HPDE6-E6E7 (cell line): ENCODE results near the gene BTBD1.

Experiments used
- DNase-seq: peaks from one replicate; pipeline ENCODE4 v3.0.0; 2011; ENCODE audit warnings: missing footprints; ENCODE audit errors: extremely low spot score

The BTBD1 gene

GRCh38 chr15:82993144-82993543 is 73.9 kb downstream of the BTBD1 start:
- DNase-seq, result no peak

- no peak for DNase-seq
These were observed 74.5 kb downstream of the BTBD1 start for GRCh38 chr15:82992436-82992998.

GRCh38 chr15:82986442-82986780 is 80.6 kb downstream of the BTBD1 start:
- peak; percentile 40 for DNase-seq

GRCh38 chr15:82985688-82986441 is 81.2 kb downstream of the BTBD1 start, which contains the start of gene RAMAC:
Gene RAMAC (plus strand): TSS chr15:82986210. CDS start chr15:82989019, 2,809 bp downstream.
- peak; percentile 91 for DNase-seq

- no peak for DNase-seq
These were observed 86.1 kb downstream of the BTBD1 start for GRCh38 chr15:82980981-82981380.

- no peak for DNase-seq
These were observed 87.3 kb downstream of the BTBD1 start for GRCh38 chr15:82979726-82980125.

GRCh38 chr15:82978438-82978837 is 88.6 kb downstream of the BTBD1 start:
- DNase-seq, result no peak

- DNase-seq, result no peak
These were observed 90.0 kb downstream of the BTBD1 start for GRCh38 chr15:82977076-82977475.

GRCh38 chr15:82972990-82973389 is 94.1 kb downstream of the BTBD1 start:
- no peak for DNase-seq

GRCh38 chr15:82971218-82971984 is 95.7 kb downstream of the BTBD1 start:
- no peak for DNase-seq

- no peak for DNase-seq
These were observed 96.4 kb downstream of the BTBD1 start for GRCh38 chr15:82970696-82971095.

GRCh38 chr15:82970078-82970686 is 96.9 kb downstream of the BTBD1 start:
- no peak for DNase-seq

GRCh38 chr15:82969353-82969752 is 97.7 kb downstream of the BTBD1 start:
- no peak for DNase-seq

GRCh38 chr15:82968066-82968465 is 99.0 kb downstream of the BTBD1 start:
- no peak for DNase-seq

- no peak for DNase-seq
These were observed 100.4 kb downstream of the BTBD1 start for GRCh38 chr15:82966671-82967071.
